Tibial nerve (tissue), 4 donors: ENCODE data around the gene DLX2. TPM values are rescaled to one million over a fixed set of nuclear protein-coding genes. Genes with fewer than 3 reads are reported as not detected.

Experiments
- DNase-seq, 2 donors: peaks; one replicate each; pipeline ENCODE4 v3.0.0-alpha.2; 2019; ENCODE audit warnings: low spot score in 2 of 2
- H3K27ac ChIP-seq, 4 donors: fragments of 200-600 bp; sonication (generic) in 3 of 4; one replicate each; pipeline ENCODE4 v1.5.1; 2017 to 2019; ENCODE audit warnings: mild to moderate bottlenecking in 1 of 4
- H3K27me3 ChIP-seq, 2 donors: fragments of 200-600 bp; sonication (generic) in 1 of 2; one replicate each; pipeline versions ENCODE4 v1.5.1 to v1.6.0; 2017 to 2019
- H3K36me3 ChIP-seq, 3 donors: fragments of 200-600 bp; sonication (generic); one replicate each; pipeline ENCODE4 v1.5.1; 2018 to 2019
- H3K4me1 ChIP-seq, 4 donors: fragments of 200-600 bp; sonication (generic) in 3 of 4; one replicate each; pipeline ENCODE4 v1.5.1; 2017 to 2019
- H3K4me3 ChIP-seq, 4 donors: fragments of 200-600 bp; sonication (generic) in 3 of 4; one replicate each; pipeline ENCODE4 v1.5.1; 2017 to 2019; ENCODE audit warnings: mild to moderate bottlenecking in 1 of 4, moderate library complexity in 1 of 4
- H3K9me3 ChIP-seq, 4 donors: fragments of 200-600 bp; sonication (generic) in 3 of 4; one replicate each; pipeline ENCODE4 v1.5.1; 2017 to 2019
- EP300 ChIP-seq, 2 donors: sonication (generic); formaldehyde crosslinking; IDR thresholded peaks; one replicate each; pipeline ENCODE4 v1.6.1; 2017; ENCODE audit warnings: antibody characterized with exemption in 2 of 2, mild to moderate bottlenecking in 1 of 2
- POLR2A ChIP-seq, 2 donors: fragments of 450-650 bp; IDR thresholded peaks; one replicate each; pipeline ENCODE4 v1.6.1; 2017; ENCODE audit warnings: antibody characterized with exemption in 2 of 2, mild to moderate bottlenecking in 2 of 2, moderate library complexity in 2 of 2
- WGBS, 2 donors: methylation state at CpG; one replicate each; pipeline ENCODE4 v1.1.5; 2018; 5-methylcytosine and 5-hydroxymethylcytosine counted together
- total RNA-seq, 4 donors: library from RNA; depleted of rRNA; stranded (reverse); fragments of >200 nt; gene quantifications; one replicate each; pipeline ENCODE4 v1.1.0, GENCODE V29; 2016
- TF ChIP-seq, protein P1 (sequence below), 5 experiments: fragments of 200-600 bp in 3 of 5; fragments of 450-650 bp in 2 of 5; sonication (generic) in 3 of 5; IDR thresholded peaks; one replicate each; pipeline ENCODE4 v1.5.1; 2016 to 2019; ENCODE audit warnings: antibody characterized with exemption in 5 of 5, mild to moderate bottlenecking in 3 of 5, moderate library complexity in 2 of 5

DLX2 gene
- total RNA-seq, 4 donors from 2014 or later = not detected

DNA sequence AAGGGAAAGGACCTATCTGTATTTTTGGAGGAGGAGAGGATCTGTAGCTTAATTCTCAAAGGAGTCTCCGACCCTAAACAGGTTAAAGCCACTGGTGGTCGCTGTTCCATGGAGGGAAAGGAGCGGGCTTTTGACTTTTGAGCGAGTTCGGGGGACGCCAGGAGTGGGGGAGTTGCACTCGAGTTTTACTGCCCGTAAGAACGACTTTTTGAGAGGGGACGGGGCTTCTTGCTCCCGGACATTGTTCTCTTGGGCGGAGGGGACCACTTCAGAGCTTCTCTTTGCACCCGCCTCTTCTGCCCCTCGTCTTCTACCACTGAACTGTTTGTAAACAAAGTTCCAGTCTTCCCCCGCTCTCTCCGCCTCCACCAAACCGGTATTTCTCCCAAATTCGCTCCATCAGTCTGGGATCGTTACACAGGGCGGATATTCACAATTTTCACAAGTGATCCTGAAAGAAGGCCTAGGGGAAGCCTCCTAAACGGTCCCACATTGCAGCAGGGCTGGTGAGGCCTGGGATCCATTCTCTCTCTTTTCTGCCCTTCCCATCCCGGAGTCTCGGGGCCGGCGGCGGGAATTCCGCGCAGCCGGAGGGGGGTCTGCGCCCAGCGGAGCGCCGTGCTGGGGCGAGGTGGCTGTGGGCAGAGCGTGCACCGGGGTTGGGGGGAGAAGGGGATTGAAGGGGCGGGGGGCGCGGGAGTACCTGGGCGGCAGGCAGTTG lies 6.6 kb downstream of the DLX2 start:
- Histone ChIP-seq H3K36me3 (no peaks in the 10 kb centered on the region), H3K4me3 (peak overlapping the region; percentile 6 to 52 (median 32)), H3K27me3 (peaks cover 18 to 100% of the 10 kb centered on the region in 2 donors), H3K4me1 (peaks cover 0 to 79% (median 60%) of the 10 kb centered on the region in 4 donors), H3K9me3 (no peaks in the 10 kb centered on the region), H3K27ac (peak overlapping the region in 1 of 4 donors; percentile 64)
- 6 to 16% methylated on average over 21 to 40 of the region's 40 CpGs for WGBS, 2 donors
- TF ChIP-seq POLR2A (IDR thresholded peaks at IDR 0.05) (no peak), EP300 (IDR thresholded peaks at IDR 0.05) (no peak)
- TF ChIP-seq, protein P1, sequence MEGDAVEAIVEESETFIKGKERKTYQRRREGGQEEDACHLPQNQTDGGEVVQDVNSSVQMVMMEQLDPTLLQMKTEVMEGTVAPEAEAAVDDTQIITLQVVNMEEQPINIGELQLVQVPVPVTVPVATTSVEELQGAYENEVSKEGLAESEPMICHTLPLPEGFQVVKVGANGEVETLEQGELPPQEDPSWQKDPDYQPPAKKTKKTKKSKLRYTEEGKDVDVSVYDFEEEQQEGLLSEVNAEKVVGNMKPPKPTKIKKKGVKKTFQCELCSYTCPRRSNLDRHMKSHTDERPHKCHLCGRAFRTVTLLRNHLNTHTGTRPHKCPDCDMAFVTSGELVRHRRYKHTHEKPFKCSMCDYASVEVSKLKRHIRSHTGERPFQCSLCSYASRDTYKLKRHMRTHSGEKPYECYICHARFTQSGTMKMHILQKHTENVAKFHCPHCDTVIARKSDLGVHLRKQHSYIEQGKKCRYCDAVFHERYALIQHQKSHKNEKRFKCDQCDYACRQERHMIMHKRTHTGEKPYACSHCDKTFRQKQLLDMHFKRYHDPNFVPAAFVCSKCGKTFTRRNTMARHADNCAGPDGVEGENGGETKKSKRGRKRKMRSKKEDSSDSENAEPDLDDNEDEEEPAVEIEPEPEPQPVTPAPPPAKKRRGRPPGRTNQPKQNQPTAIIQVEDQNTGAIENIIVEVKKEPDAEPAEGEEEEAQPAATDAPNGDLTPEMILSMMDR (IDR thresholded peaks at IDR 0.05) = no peak
- DNase-seq = no peak

GRCh38 chr2:172095146-172095904 lies 7.4 kb downstream of the DLX2 start:
- H3K27ac ChIP-seq = peak overlapping the region in 1 of 4 donors; percentile 64
- no peaks in the 10 kb centered on the region for H3K36me3 ChIP-seq
- H3K4me1 ChIP-seq = peaks cover 0 to 71% (median 53%) of the 10 kb centered on the region in 4 donors
- no peaks in the 10 kb centered on the region for H3K9me3 ChIP-seq
- H3K27me3 ChIP-seq = peaks cover 17 to 100% of the 10 kb centered on the region in 2 donors
- DNase-seq = no peak
- peak overlapping the region; percentile 20 to 52 (median 30) for H3K4me3 ChIP-seq
- TF ChIP-seq POLR2A (IDR thresholded peaks at IDR 0.05) (no peak), EP300 (IDR thresholded peaks at IDR 0.05) (peak in 1 of 2 donors; percentile 40)
- TF ChIP-seq, protein P1 (IDR thresholded peaks at IDR 0.05) = no peak
- 1 to 4% methylated on average over 29 to 51 of the region's 51 CpGs for WGBS, 2 donors

DNA sequence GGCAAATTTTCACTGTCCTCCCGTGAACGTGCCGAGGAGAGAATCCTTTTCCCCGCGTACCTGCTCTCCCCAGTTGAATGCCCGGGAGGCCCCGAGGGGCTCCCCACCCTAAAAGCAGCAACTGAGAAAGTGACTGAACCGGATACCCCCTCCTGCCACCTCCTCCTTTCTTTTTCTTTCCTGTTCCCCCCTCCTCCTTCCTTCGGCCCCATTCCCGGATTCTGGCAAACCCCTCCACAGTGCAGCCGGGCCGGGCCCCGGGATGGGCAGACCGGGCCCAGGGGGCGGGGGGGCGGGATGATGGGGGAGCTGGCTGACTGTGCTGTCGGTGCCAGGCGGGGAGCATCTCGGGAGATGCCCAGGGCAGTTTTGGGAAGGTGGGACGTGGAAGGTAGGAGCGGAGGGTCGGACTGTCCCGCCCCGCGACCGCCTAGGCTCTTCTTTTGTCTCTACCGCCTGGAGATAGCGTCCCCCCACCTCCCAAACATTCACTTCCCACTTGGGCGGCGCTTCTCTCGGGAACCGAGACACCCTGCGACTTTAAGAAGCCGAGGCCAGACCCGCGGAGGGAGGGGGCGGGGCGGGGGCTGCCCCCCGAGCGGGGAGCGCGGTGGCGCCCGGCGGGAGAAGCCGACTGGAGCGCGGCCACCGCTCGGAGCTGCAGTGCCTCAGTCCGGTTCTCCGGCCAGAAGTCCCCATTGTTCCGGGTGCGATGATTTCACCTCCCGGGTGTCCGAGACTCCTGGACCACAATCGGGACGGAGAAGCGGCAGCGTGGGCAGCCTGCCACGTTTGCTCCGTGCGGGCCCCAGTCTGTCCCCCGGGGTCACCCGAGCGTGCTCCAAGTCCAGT lies 8.2 kb downstream of the DLX2 start:
- DNase-seq = no peak
- Histone ChIP-seq H3K9me3 (no peaks in the 10 kb centered on the region), H3K4me1 (peaks cover 0 to 63% (median 45%) of the 10 kb centered on the region in 4 donors), H3K4me3 (peak overlapping the region; percentile 20 to 52 (median 30)), H3K27ac (peak overlapping the region in 1 of 4 donors; percentile 64), H3K36me3 (no peaks in the 10 kb centered on the region), H3K27me3 (peaks cover 10 to 100% of the 10 kb centered on the region in 2 donors)
- 4 to 5% methylated on average over 54 to 63 of the region's 66 CpGs for WGBS, 2 donors
- TF ChIP-seq POLR2A (IDR thresholded peaks at IDR 0.05) = no peak
- no peak for TF ChIP-seq EP300 (IDR thresholded peaks at IDR 0.05)
- TF ChIP-seq, protein P1 (IDR thresholded peaks at IDR 0.05) = no peak

- TF ChIP-seq EP300 (IDR thresholded peaks at IDR 0.05) (no peak), POLR2A (IDR thresholded peaks at IDR 0.05) (no peak)
- TF ChIP-seq, protein P1 (IDR thresholded peaks at IDR 0.05) = no peak
- Histone ChIP-seq H3K9me3 (no peaks in the 10 kb centered on the region), H3K27ac (no peak overlapping the region), H3K4me1 (peaks cover 0 to 56% (median 37%) of the 10 kb centered on the region in 4 donors), H3K4me3 (no peak overlapping the region), H3K36me3 (no peaks in the 10 kb centered on the region), H3K27me3 (peaks cover 6 to 100% of the 10 kb centered on the region in 2 donors)
- WGBS, 2 donors = 37 to 38% methylated on average over 18 of the region's 18 CpGs
- DNase-seq = no peak
These were observed 9.0 kb downstream of the DLX2 start for GRCh38 chr2:172093416-172094293.
